ENCODE measurements around the gene RAB30.

RAB30 gene

GRCh38 chr11:82992223-82992622 is 79.5 kb downstream of the RAB30 start (continued):
- no peak for TF ChIP-seq ZNF132 (tag by site-specific recombination; IDR thresholded peaks at IDR 0.05; ENCODE audit: borderline replicate concordance)
- TF ChIP-seq GLIS2 (tag by site-specific recombination; IDR thresholded peaks at IDR 0.05) = no peak
- TF ChIP-seq ZNF548 (tag by site-specific recombination; IDR thresholded peaks at IDR 0.05) = no peak
- no peak for TF ChIP-seq ZNF449 (tag by site-specific recombination; IDR thresholded peaks at IDR 0.05)
- TF ChIP-seq KLF8 (tag by site-specific recombination; IDR thresholded peaks at IDR 0.05) = no peak
- no peak for TF ChIP-seq KLF7 (tag by site-specific recombination; IDR thresholded peaks at IDR 0.05; ENCODE audit: borderline replicate concordance)

- H3K4me1 ChIP-seq (ENCODE audit: control insufficient read depth, insufficient read depth, low read length) = peaks cover 4% of the 10 kb centered on the region; the same call in 1 of the 2 replicates
- POLR2A ChIA-PET = no interaction called here
- CTCF ChIA-PET = interaction anchor here (0.6 to 1.8 kb wide), 4 partner anchors 9 to 124 kb away, joined by 3 to 6 read pairs (median 4); no protein-coding TSS in a partner anchor
- H3K4me3 ChIP-seq (ENCODE audit: low read depth, low read length) = no peak overlapping the region
- no peak for TF ChIP-seq ZNF248 (tag by site-specific recombination; IDR thresholded peaks at IDR 0.05)
- TF ChIP-seq BCL11B (tag by site-specific recombination; IDR thresholded peaks at IDR 0.05; ENCODE audit: low read depth) = no peak
- no peak for TF ChIP-seq ZBTB20 (tag by site-specific recombination; IDR thresholded peaks at IDR 0.05)
- no peak for TF ChIP-seq ZBTB8A (tag by site-specific recombination; IDR thresholded peaks at IDR 0.05)
- no peak for TF ChIP-seq ZNF202 (tag by site-specific recombination; IDR thresholded peaks at IDR 0.05; ENCODE audit: borderline replicate concordance)
- H3K36me3 ChIP-seq (ENCODE audit: control insufficient read depth in 2 of 2, insufficient read depth in 1 of 2, low read length in 2 of 2) = no peaks in the 10 kb centered on the region
- H3K9me3 ChIP-seq (ENCODE audit: control insufficient read depth, insufficient read depth, low read depth, low read length) = no peaks in the 10 kb centered on the region
- no peak overlapping the region for H3K27ac ChIP-seq (ENCODE audit: extremely low read depth, low read depth, low read length)
Observed at GRCh38 chr11:82989628-82990404, 81.9 kb downstream of the RAB30 start.

GRCh38 chr11:82988936-82989627 is 82.6 kb downstream of the RAB30 start:
- no peak overlapping the region for H3K4me3 ChIP-seq (ENCODE audit: low read depth, low read length)
- CTCF ChIA-PET = interaction anchor here (0.6 to 1.8 kb wide), 3 partner anchors 8 to 917 kb away, joined by 3 to 6 read pairs (median 4); no protein-coding TSS in a partner anchor
- no peaks in the 10 kb centered on the region for H3K9me3 ChIP-seq (ENCODE audit: control insufficient read depth, insufficient read depth, low read depth, low read length)
- H3K27ac ChIP-seq (ENCODE audit: extremely low read depth, low read depth, low read length) = no peak overlapping the region
- peaks cover 0 to 2% of the 10 kb centered on the region in 2 experiments; a peak in 1 of 3 replicates for H3K36me3 ChIP-seq (ENCODE audit: control insufficient read depth in 2 of 2, insufficient read depth in 1 of 2, low read length in 2 of 2)
- H3K4me1 ChIP-seq (ENCODE audit: control insufficient read depth, insufficient read depth, low read length) = no peaks in the 10 kb centered on the region
- POLR2A ChIA-PET = no interaction called here
- TF ChIP-seq ZNF624 (tag by site-specific recombination; IDR thresholded peaks at IDR 0.05) (no peak), ZBTB7A (tag by site-specific recombination; IDR thresholded peaks at IDR 0.05; ENCODE audit: low read depth) (no peak), ZNF221 (tag by site-specific recombination; IDR thresholded peaks at IDR 0.05; ENCODE audit: borderline replicate concordance) (no peak), ZNF514 (tag by site-specific recombination; IDR thresholded peaks at IDR 0.05) (no peak), PRDM2 (tag by site-specific recombination; IDR thresholded peaks at IDR 0.05; ENCODE audit: borderline replicate concordance) (no peak), ZNF148 (tag by site-specific recombination; IDR thresholded peaks at IDR 0.05; ENCODE audit: borderline replicate concordance) (no peak), ZSCAN5A (tag by site-specific recombination; IDR thresholded peaks at IDR 0.05) (no peak), ZNF670 (tag by site-specific recombination; IDR thresholded peaks at IDR 0.05; ENCODE audit: low read depth) (no peak)
